HCT116 (cell line): Measurements from ENCODE around the gene NME1. TPM values are rescaled to one million over a fixed set of nuclear protein-coding genes. Genes with fewer than 3 reads are reported as not detected.
A peak's percentile ranks its signal among the peaks of the same experiment; 100 is the strongest.

ENCODE experiments used
- ATAC-seq: fragments of 200-7000 bp; cut with Tn5 transposase; 2 replicates; pipeline ENCODE4 v1.9.1; 2020; ENCODE audit warnings: mild to moderate bottlenecking, moderate library complexity
- BruUV-seq: library from RNA; stranded (reverse); fragments of 400-500 nt; replicated peaks from 2 replicates; lab custom pipeline; 2021; lab: Mats Ljungman, UMichigan
- CTCF ChIA-PET: fragments of 300-600 bp; sonication (Branson Sonifier 250); formaldehyde crosslinking; loops from one replicate; lab custom pipeline; 2021; ENCODE audit warnings: antibody characterized with exemption; lab: Charles Lee
- POLR2A ChIA-PET: fragments of 300-600, 350-600 bp; sonication (Branson Sonifier 250); formaldehyde crosslinking; loops from one replicate; lab custom pipeline; 2021; ENCODE audit warnings: antibody characterized with exemption; lab: Charles Lee
- RAD21 ChIA-PET, 2 experiments: fragments of 300-600 bp; sonication (Branson Sonifier 250); formaldehyde crosslinking; loops; one replicate each; lab custom pipeline; 2023; ENCODE audit warnings: low total read pairs in 2 of 2; ENCODE audit not compliant: uncharacterized antibody in 2 of 2, unreplicated experiment in 2 of 2, low non-redundant PET in 1 of 2; lab: Charles Lee
- DNase-seq: peaks from one replicate; pipeline ENCODE4 v3.0.0-alpha.2; 2010; ENCODE audit warnings: low read depth, low spot score
- H2AFZ ChIP-seq: fragments of 200-600 bp; shearing (Covaris generic), sonication (generic); 2 replicates; pipeline ENCODE4 v1.6.1; 2017; ENCODE audit warnings: low read depth, mixed run types, mixed read lengths, antibody characterized with exemption, low read length; ENCODE audit not compliant: poor library complexity, severe bottlenecking
- H3K27ac ChIP-seq: 2 replicates; pipeline ENCODE4 v1.5.1; 2012; ENCODE audit warnings: low read depth, low read length
- H3K27me3 ChIP-seq: fragments of 200-600 bp; sonication (generic); 2 replicates; pipeline ENCODE4 v1.6.1; 2016; ENCODE audit warnings: mixed run types, low read length, mixed read lengths; ENCODE audit not compliant: insufficient read depth
- H3K36me3 ChIP-seq, 2 experiments: fragments of 200-500 bp in 1 of 2; fragments of 200-600 bp in 1 of 2; sonication (Bioruptor generic) in 1 of 2; sonication (generic) in 1 of 2; 2 replicates each; pipeline versions ENCODE4 v1.5.1 to v1.6.1; 2014 to 2016; ENCODE audit warnings: low read length in 2 of 2, inconsistent platforms in 1 of 2, mixed read lengths in 1 of 2, mixed run types in 1 of 2; ENCODE audit not compliant: insufficient read depth in 2 of 2, control insufficient read depth in 1 of 2
- H3K4me1 ChIP-seq, 2 experiments: fragments of 200-600 bp in 1 of 2; sonication (generic) in 1 of 2; 2 replicates each; pipeline versions ENCODE4 v1.5.1 to v1.6.1; 2012 to 2017; ENCODE audit warnings: low read length in 2 of 2, inconsistent platforms in 1 of 2, mild to moderate bottlenecking in 1 of 2, mixed read lengths in 1 of 2, mixed run types in 1 of 2, moderate library complexity in 1 of 2; ENCODE audit not compliant: insufficient read depth in 2 of 2, control insufficient read depth in 1 of 2
- H3K4me2 ChIP-seq: fragments of 200-600 bp; sonication (generic); 2 replicates; pipeline ENCODE4 v1.6.1; 2017; ENCODE audit warnings: mixed run types, low read length, mixed read lengths
- H3K4me3 ChIP-seq, 2 experiments: fragments of 200-600 bp in 1 of 2; sonication (generic) in 1 of 2; replicated peaks in 1 of 2; 2 replicates each; pipeline ENCODE4 v1.5.1; 2011 to 2016; ENCODE audit warnings: low read length in 2 of 2, control low read depth in 1 of 2, low read depth in 1 of 2, mild to moderate bottlenecking in 1 of 2, mixed read lengths in 1 of 2, mixed run types in 1 of 2
- H3K79me2 ChIP-seq: fragments of 200-600 bp; sonication (generic); 2 replicates; pipeline ENCODE4 v1.6.1; 2017; ENCODE audit warnings: mild to moderate bottlenecking, mixed run types, low read length, moderate library complexity, mixed read lengths; ENCODE audit not compliant: insufficient read depth
- H3K9ac ChIP-seq: fragments of 200-600 bp; sonication (generic); 2 replicates; pipeline ENCODE4 v1.6.1; 2016; ENCODE audit warnings: low read length, mixed read lengths
- H3K9me2 ChIP-seq: fragments of 200-600 bp; sonication (generic), shearing (Covaris generic); 2 replicates; pipeline ENCODE4 v1.6.1; 2017; ENCODE audit warnings: mixed run types, mild to moderate bottlenecking, moderate library complexity; ENCODE audit not compliant: insufficient read depth
- H3K9me3 ChIP-seq, 2 experiments: fragments of 200-500 bp in 1 of 2; fragments of 200-600 bp in 1 of 2; sonication (Bioruptor generic) in 1 of 2; sonication (generic) in 1 of 2; 2 replicates each; pipeline ENCODE4 v1.6.1; 2014 to 2017; ENCODE audit warnings: low read length in 2 of 2, mixed read lengths in 2 of 2, inconsistent platforms in 1 of 2, low read depth in 1 of 2, mild to moderate bottlenecking in 1 of 2, mixed run types in 1 of 2, moderate library complexity in 1 of 2; ENCODE audit not compliant: control insufficient read depth in 1 of 2, insufficient read depth in 1 of 2
- H4K20me1 ChIP-seq: fragments of 200-600 bp; sonication (generic), shearing (Covaris generic); 2 replicates; pipeline ENCODE4 v1.6.1; 2017; ENCODE audit warnings: mixed run types, mild to moderate bottlenecking, moderate library complexity; ENCODE audit not compliant: insufficient read depth
- REST ChIP-seq: IDR thresholded peaks from 2 replicates; pipeline ENCODE4 v1.6.1; 2012; ENCODE audit warnings: low read depth
- ZFX ChIP-seq: fragments of 450-650 bp; IDR thresholded peaks from 2 replicates; pipeline ENCODE4 v1.6.1; 2017
- intact Hi-C: fragments of 100-400 bp; cut with micrococcal nuclease; formaldehyde crosslinking; loops from 2 replicates; pipeline ENCODE4 v1.10.0; 2022
- total RNA-seq: library from RNA; stranded (reverse); gene quantifications from one replicate; pipeline ENCODE4 v1.2.1, GENCODE V29; 2021; ENCODE audit not compliant: unreplicated experiment

The NME1 gene
- total RNA-seq, 1 experiment from 2014 or later: 510 TPM

- POLR2A ChIA-PET: interaction anchor here (0.7 to 3.5 kb wide), 16 partner anchors 9 to 338 kb away, joined by 3 to 24 read pairs (median 5); partner anchors contain the start of genes NME1, NME2 and TOB1
- no peaks in the 10 kb centered on the region for H3K9me2 ChIP-seq
- CTCF ChIA-PET: interaction anchor here (1.0 to 4.6 kb wide), 2 partner anchors 32 to 34 kb away, joined by 3 to 43 read pairs; partner anchors contain the start of gene NME1
- TF ChIP-seq ZFX (peak; percentile 94), REST (no peak)
- no peak overlapping the region for H2AFZ ChIP-seq
- no peaks in the 10 kb centered on the region for H3K9me3 ChIP-seq
- no peaks in the 10 kb centered on the region for H3K36me3 ChIP-seq
- ATAC-seq: peak; percentile 18
- RAD21 ChIA-PET: interaction anchor here (0.6 to 1.7 kb wide), 3 partner anchors 14 to 33 kb away, joined by 5 to 8 read pairs (median 7); partner anchors contain the start of gene NME1 (in 2 of the 2)
- H3K27ac ChIP-seq: peak overlapping the region; percentile 68
- peaks cover 17% of the 10 kb centered on the region; the same call in 1 of the 2 replicates for H4K20me1 ChIP-seq
- peak overlapping the region; percentile 84 for H3K4me2 ChIP-seq
- peaks cover 35 to 48% of the 10 kb centered on the region in 2 experiments for H3K4me1 ChIP-seq
- BruUV-seq: no TSS peak
- peak overlapping the region; percentile 91 to 92 for H3K4me3 ChIP-seq
- intact Hi-C loops: loop anchor here (2.0 kb wide), 1 partner anchor 254 kb away; the partner anchor contains the start of gene TOB1
- no peaks in the 10 kb centered on the region for H3K27me3 ChIP-seq
- H3K9ac ChIP-seq: peak overlapping the region; percentile 95
- peaks cover 51% of the 10 kb centered on the region for H3K79me2 ChIP-seq
- DNase-seq: no peak
These were observed 33.0 kb upstream of the NME1 start for GRCh38 chr17:51120357-51120738.
